Osteocyte (in vitro differentiated cells): ENCODE results near the gene ARHGAP20. TPM values are rescaled to one million over a fixed set of nuclear protein-coding genes. Genes with fewer than 3 reads are reported as not detected.

ENCODE experiments used
- DNase-seq: peaks from one replicate; pipeline ENCODE4 v3.0.0; 2021; ENCODE audit warnings: mixed read lengths; ENCODE audit not compliant: unreplicated experiment; ENCODE audit errors: extremely low spot score
- H3K27ac Mint-ChIP-seq: one replicate; pipeline ENCODE4 v1.8.0; 2021; ENCODE audit warnings: mild to moderate bottlenecking, mixed read lengths; ENCODE audit not compliant: unreplicated experiment
- H3K27me3 Mint-ChIP-seq: one replicate; pipeline ENCODE4 v1.8.0; 2021; ENCODE audit warnings: mixed read lengths; ENCODE audit not compliant: unreplicated experiment
- H3K36me3 Mint-ChIP-seq: one replicate; pipeline ENCODE4 v1.8.0; 2021; ENCODE audit warnings: mixed read lengths; ENCODE audit not compliant: unreplicated experiment
- H3K4me1 Mint-ChIP-seq: one replicate; pipeline ENCODE4 v1.8.0; 2021; ENCODE audit warnings: mixed read lengths; ENCODE audit not compliant: unreplicated experiment
- H3K4me3 Mint-ChIP-seq: one replicate; pipeline ENCODE4 v1.8.0; 2021; ENCODE audit warnings: mild to moderate bottlenecking, moderate library complexity, mixed read lengths; ENCODE audit not compliant: unreplicated experiment
- H3K9me3 Mint-ChIP-seq: one replicate; pipeline ENCODE4 v1.8.0; 2021; ENCODE audit warnings: mixed read lengths; ENCODE audit not compliant: unreplicated experiment
- CTCF ChIP-seq: fragments of 200-600 bp; sonication (generic); IDR thresholded peaks from 2 replicates; pipeline ENCODE4 v1.5.0; 2021; ENCODE audit warnings: antibody characterized with exemption, mild to moderate bottlenecking, moderate library complexity
- total RNA-seq: library from RNA; stranded (reverse); gene quantifications from 2 replicates; pipeline ENCODE4 v1.2.1, GENCODE V29; 2021

Gene ARHGAP20
- total RNA-seq, 1 donor from 2014 or later = 1.0 TPM

- no peaks in the 10 kb centered on the region for H3K27me3 Mint-ChIP-seq
- H3K36me3 Mint-ChIP-seq = no peaks in the 10 kb centered on the region
- H3K4me1 Mint-ChIP-seq = no peaks in the 10 kb centered on the region
- H3K4me3 Mint-ChIP-seq = no peak overlapping the region
- no peak overlapping the region for H3K27ac Mint-ChIP-seq
- H3K9me3 Mint-ChIP-seq = no peaks in the 10 kb centered on the region
- no peak for TF ChIP-seq CTCF
- no peak for DNase-seq
Observed at GRCh38 chr11:110582728-110583432, 129.4 kb downstream of the ARHGAP20 start.

DNA sequence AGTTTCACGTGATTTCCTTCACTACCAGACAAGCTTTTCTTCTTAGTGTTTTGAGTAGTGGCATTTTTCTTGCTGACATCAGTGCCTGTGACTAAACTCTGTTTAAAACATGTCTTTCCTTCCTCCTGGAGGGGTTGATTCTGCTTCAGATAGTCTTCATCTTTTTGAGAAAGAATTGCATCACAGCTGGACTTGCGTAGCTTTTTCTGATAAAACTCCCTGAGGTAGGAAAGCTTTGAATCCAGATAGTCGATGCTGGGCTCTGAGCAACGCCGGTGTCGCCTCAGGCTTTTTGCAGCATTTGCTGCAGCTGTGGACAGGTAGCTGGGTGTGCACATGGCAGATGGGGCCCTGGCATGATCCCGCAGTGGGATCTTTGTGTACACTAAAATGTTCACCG is 131.7 kb downstream of the ARHGAP20 start:
- H3K27me3 Mint-ChIP-seq = no peaks in the 10 kb centered on the region
- no peak for DNase-seq
- no peaks in the 10 kb centered on the region for H3K36me3 Mint-ChIP-seq
- H3K4me1 Mint-ChIP-seq = no peaks in the 10 kb centered on the region
- TF ChIP-seq CTCF = no peak
- no peaks in the 10 kb centered on the region for H3K9me3 Mint-ChIP-seq
- no peak overlapping the region for H3K27ac Mint-ChIP-seq
- no peak overlapping the region for H3K4me3 Mint-ChIP-seq

DNA sequence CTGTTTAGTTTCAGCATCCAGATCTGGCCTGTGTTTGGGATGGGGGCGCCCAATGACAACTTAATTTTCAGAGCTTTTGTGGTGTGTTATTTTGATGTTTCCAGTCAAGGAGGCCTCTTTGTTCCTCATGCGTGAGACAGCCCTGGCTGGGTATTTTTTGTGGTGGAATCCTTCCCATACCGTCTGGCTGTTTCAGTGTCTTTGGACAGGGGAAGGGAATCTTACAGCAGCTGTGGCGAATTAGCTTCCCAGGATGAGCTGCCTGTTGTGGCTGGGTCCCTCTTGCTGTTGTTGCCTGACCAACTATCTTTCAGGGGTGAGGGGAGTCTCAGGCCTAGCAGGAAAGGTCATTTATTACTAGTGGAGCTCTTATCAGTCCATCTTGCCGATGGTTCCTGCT is 138.8 kb downstream of the ARHGAP20 start:
- Mint-ChIP-seq H3K36me3 (no peaks in the 10 kb centered on the region), H3K27me3 (peaks cover 25% of the 10 kb centered on the region), H3K4me3 (no peak overlapping the region), H3K4me1 (no peaks in the 10 kb centered on the region), H3K27ac (no peak overlapping the region), H3K9me3 (no peaks in the 10 kb centered on the region)
- TF ChIP-seq CTCF = no peak
- DNase-seq = no peak

- H3K9me3 Mint-ChIP-seq = no peaks in the 10 kb centered on the region
- TF ChIP-seq CTCF = no peak
- H3K27me3 Mint-ChIP-seq = peaks cover 37% of the 10 kb centered on the region
- no peak overlapping the region for H3K4me3 Mint-ChIP-seq
- no peak for DNase-seq
- no peaks in the 10 kb centered on the region for H3K4me1 Mint-ChIP-seq
- no peak overlapping the region for H3K27ac Mint-ChIP-seq
- no peaks in the 10 kb centered on the region for H3K36me3 Mint-ChIP-seq
Observed at GRCh38 chr11:110571081-110571720, 141.0 kb downstream of the ARHGAP20 start.

GRCh38 chr11:110566577-110566976 is 145.7 kb downstream of the ARHGAP20 start:
- no peak overlapping the region for H3K27ac Mint-ChIP-seq
- TF ChIP-seq CTCF = no peak
- DNase-seq = no peak
- H3K4me1 Mint-ChIP-seq = no peaks in the 10 kb centered on the region
- no peak overlapping the region for H3K4me3 Mint-ChIP-seq
- H3K36me3 Mint-ChIP-seq = no peaks in the 10 kb centered on the region
- peaks cover 38% of the 10 kb centered on the region for H3K27me3 Mint-ChIP-seq
- no peaks in the 10 kb centered on the region for H3K9me3 Mint-ChIP-seq
